Fibroblast of peridontal ligament (primary cell): ENCODE results near the gene SMC6.

Source experiments
- DNase-seq: peaks from one replicate; pipeline ENCODE4 v3.0.0-alpha.2; 2010; ENCODE audit errors: extremely low read depth

Gene SMC6

DNA sequence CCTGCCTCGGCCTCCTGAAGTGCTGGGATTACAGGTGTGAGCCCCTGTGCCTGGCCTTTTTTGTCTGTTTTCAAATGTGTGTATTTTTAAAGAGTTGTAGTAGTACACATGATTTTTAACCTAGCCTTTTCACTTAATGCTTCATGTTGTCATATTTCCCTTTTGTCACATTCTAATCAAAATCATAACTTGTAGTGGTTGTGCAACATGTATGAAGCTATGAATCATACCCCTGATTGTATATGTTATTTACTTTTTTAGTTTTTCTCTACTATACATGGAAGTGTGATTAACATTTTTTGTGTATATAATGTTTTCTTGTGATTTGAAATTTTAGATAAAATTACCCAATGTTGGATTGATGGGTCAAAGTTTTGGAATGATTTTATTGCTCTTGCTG is 8.8 kb upstream of the SMC6 start:
- no peak for DNase-seq

DNA sequence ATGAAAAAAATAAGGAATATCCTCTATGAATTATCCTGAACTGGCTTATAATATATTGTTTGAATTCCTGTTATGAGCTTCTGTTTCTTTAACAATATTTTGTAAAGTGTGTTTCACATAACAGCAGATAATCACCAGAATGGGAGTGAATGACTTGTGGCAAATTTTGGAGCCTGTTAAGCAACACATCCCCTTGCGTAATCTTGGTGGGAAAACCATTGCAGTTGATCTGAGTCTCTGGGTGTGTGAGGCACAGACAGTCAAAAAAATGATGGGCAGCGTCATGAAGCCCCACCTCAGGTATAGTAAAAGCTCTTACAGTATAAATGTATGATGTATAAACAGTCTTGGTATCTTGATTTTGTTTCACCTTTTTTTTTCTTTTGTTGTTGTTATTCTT is 6.2 kb upstream of the SMC6 start:
- DNase-seq = peak; percentile 62

DNA sequence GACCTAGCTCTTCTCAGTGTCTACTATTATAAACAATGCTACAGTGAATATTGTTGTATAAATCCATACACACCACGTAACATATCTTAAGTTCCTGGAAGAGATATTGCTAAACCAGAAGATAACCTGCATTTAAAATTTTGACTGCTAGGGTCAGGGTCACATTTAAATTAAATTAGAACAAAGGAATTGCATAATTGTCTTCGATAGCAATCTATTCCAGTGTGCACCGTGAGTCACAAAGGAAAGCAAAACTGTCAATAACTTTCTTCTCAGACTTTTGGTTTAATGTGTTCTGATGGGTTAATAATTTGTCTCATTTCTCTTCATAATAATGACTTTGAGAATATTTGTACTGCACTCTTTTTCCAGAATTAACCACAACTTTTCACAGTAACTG is 4.5 kb upstream of the SMC6 start:
- DNase-seq = no peak

GRCh38 chr2:17757321-17757720 is 3.7 kb upstream of the SMC6 start:
- no peak for DNase-seq

DNA sequence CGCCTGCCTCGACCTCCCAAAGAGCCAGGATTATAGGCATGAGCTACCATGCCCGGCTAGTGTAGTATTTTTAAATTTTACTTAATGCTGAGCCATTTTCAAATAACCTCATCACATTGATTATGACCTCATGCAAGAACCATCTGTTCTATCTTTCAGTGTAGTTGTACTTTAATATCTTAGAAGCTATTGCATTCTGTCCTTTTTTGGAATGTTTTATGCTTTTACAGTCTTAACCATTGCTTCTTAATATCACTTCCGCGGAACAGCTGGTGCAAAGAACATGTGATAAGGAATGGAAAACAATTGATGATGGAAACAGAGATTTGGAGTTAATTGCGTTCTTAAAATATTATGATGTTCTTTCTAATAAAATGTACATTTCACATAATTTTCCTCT is 3.1 kb upstream of the SMC6 start:
- DNase-seq = no peak

- no peak for DNase-seq
Observed at GRCh38 chr2:17754773-17755425, 1.3 kb upstream of the SMC6 start.

GRCh38 chr2:17752892-17753802 is 463 bp downstream of the SMC6 start:
- no peak for DNase-seq

GRCh38 chr2:17752246-17752645 is 1.4 kb downstream of the SMC6 start:
- no peak for DNase-seq

- no peak for DNase-seq
Observed at GRCh38 chr2:17749753-17750438, 3.7 kb downstream of the SMC6 start.

GRCh38 chr2:17748745-17749144 is 4.9 kb downstream of the SMC6 start:
- DNase-seq = no peak

GRCh38 chr2:17747684-17748452 is 5.7 kb downstream of the SMC6 start:
- DNase-seq = no peak

- no peak for DNase-seq
Observed at GRCh38 chr2:17740203-17740602, 13.4 kb downstream of the SMC6 start.

DNA sequence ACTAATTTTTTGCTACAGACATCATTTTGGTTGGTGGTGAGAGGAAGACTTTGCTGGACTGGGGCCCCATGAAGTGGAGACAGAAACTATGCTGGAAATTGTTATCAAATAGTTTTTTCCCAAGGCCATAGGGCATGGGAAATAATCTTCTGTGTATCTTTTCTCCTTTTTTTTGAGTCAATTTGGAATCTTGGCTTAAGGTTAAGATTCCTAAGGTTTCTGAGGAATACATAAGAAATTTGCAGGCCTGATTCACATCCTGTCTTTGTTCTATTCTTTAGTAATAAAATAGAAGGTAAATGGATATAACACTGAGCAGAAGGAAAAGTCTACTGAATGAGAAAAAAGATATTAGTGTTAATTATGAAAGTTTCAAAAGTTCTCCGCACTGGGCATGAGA is 16.6 kb downstream of the SMC6 start:
- peak; percentile 46 for DNase-seq

DNA sequence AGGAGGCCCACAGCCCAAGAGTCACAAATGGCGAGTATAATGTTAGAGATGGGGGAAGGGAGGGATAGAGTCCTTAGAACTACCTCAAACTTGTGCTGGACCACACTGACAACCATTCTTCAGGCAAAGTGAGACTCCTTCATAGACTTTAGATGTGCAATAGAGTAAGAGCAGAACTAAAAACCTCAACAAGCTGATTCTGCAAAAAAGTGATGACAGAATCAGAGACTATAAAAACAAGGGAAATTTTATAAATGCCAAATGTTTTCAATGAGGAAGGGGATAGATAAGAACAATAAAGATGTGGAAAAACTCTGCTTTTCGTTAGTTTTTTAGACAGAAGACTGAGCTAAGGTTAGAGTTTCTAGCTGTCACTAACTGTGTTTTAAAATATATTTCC is 17.7 kb downstream of the SMC6 start:
- no peak for DNase-seq

DNA sequence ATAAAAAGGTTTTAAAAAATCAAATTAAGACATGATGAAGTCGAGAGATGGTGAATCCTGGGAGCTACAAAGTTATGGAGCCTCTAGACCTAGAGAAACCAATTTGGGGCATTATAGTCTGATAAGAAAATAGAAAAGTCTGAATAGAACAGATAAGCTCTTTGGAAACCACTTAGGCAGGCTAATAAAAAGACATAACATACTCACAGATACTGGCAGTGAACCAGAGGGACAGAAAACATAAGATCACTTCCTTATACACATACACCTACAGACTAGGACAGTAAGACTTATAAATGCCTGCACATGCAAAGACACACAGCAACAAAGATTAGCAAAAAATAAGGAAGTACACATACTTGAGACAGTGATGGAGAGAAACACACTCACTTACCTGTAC is 20.0 kb downstream of the SMC6 start:
- no peak for DNase-seq

GRCh38 chr2:17729880-17730279 is 23.7 kb downstream of the SMC6 start:
- no peak for DNase-seq

- no peak for DNase-seq
Observed at GRCh38 chr2:17728210-17728609, 25.4 kb downstream of the SMC6 start.

- DNase-seq = peak; percentile 44
Observed at GRCh38 chr2:17719562-17720371, 33.8 kb downstream of the SMC6 start.

DNA sequence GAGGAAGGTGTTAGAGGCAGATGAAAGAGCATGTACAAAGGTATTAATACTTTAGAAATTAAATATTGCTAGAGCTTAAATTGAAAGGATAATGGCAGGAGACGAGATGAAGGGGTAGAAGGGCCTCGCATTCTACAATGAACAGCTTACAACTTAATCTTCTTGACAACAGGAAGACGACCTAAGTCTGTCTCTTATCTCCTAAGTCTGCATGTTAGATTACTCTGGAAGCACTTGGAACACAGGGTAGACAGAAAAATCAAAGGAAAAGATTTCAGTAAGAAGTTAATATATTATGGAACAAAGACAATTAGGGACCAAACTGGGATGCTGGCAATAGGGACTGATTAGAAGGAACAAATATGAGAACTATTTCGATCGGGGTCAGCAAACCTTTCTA is 34.9 kb downstream of the SMC6 start:
- no peak for DNase-seq

DNA sequence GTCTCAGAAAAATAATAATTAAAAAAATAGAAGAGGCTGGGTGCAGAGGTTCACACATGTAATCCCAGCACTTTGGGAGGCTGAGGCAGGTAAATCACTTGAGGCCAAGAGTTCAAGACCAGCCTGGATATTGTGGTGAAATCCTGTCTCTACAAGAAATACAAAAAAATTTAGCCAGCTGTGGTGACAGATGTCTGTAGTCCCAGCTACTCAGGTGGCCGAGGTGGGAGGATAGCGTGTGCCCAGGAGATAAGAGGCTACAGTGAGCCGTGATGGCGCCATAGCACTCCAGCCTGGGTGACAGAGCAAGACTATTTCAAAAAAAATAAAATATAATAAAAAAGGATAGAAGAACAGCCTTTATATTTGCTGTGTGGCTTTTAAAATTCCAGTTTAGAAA is 35.9 kb downstream of the SMC6 start:
- no peak for DNase-seq

- DNase-seq = no peak
Observed at GRCh38 chr2:17713291-17713690, 40.3 kb downstream of the SMC6 start.
